SIG-M5 (cell line): Measurements from ENCODE around the gene MYO9A.

Experiments
- DNase-seq: peaks from one replicate; lab custom pipeline; 2025; lab: John Stamatoyannopoulos, UW

The MYO9A gene

DNA sequence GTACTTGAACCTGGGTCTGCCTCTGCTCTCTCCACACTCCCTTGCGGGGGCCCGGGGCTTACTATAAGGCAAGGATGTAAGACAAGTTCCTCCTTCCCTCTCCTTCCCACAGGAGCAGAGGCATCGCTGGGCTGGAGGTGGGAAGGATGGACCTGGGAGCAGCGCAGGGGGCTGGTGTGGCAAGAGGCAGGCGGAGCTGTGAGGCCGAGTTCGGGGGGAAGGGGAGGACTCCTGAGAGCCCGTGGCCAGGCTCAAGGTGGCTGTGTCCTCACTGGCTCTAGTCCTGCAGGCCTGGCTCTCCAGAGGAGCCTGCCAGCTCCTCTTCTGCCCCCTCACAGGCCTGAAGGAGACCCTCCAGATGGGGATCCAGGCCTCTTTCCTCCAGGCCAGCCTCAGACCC, 308.6 kb downstream of the MYO9A start:
- DNase-seq = no peak

DNA sequence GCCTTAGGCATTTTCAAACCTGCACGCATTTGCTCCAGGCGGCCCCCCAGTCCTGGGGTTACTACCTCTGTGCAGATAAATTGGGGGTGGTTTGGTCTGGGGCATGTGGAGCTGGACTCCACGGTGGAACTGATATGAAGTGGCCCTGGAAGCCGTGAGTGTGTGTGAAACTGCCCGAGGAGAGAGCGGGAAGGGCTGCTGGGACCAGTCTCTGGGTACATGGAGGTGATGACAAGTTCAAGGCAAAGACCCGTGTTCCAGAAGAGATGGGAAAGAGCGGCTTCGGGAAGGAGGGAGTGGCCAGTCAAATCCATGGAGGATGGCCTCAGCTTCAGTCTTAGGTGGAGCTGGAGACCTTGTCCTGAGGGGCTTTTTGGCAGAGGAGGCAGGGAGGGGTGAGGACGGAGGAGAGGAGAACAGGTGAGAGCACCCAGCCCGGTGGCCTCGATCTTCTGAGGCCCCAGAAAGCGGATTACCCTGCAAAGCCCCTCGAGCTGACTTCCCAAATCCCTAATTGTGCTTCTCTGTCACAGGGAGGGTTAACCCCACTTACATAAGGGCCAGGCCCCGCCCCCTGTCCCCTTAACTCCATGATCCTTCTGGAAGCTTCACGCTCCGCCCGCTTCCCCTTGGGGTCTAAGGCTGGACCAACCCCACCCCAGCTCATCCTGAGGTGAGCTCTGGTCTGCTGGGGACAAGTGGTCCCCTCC, 309.5 kb downstream of the MYO9A start:
- no peak for DNase-seq

DNA sequence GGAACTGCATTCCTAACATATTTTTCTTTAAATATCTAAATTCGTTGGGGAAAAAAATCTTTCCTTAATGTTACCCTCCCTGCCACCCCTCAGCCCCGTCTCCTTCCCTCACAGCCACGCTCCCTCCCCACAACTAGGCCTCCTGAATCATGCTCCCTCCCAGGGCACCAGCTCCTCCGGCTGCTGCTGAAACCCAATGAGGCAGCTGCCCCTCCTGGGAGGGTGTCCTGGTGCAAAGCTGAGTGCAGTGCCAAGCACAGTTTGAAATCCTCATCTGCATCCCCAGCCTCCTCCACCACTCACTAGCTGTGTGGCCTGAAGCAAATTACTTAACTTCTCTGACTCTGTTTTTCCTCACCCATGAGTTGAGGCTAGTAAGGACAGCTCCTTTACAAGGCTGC, 310.3 kb downstream of the MYO9A start:
- DNase-seq = no peak

DNA sequence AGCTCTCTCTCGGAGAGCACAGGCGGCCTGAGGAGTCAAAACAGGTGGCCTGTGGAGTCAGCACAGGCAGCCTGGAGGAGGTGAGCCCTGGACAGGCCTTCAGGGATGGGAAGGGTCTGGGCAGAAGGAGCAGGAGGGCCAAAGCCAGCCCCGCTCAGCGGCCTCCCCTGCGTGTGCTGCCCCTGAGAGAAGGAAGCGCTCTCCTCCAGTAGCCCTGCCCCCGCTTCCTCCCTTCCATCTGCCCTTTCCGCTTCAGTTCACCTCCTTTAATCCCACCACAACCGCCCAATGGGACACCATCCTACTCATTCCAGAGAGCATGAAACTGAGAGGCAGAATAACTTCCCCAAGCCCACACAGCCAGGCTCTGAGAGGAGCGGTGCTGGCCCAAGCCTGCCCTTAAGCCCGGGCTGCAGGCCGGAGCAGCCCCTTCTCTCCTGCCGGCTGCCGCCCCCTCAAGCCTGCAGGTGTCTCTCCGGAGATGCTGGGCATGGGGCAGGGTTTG, 310.8 kb downstream of the MYO9A start:
- DNase-seq = no peak

DNA sequence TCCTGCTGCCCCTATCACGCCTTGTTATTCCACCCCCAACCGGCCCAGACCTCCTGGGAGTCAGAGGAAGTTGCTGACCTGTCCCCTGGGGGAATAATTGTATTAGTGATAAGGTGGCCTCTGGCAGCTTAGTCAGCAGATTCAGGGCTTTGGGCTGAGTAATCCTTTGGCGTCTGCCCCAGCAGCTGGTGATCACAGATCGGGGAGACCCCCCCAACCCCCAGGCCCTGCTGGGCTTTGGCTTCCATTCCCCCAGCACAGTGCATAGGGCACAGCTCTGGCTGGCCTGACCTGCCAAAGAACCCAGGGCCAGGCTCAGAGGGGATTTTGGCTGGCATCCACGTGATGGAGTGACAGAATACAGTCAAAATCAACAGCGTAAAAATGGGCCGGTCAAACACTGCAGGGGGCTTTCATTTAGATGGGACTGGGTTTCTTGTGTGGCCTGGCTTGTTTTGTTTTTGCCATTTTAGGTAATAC, 311.5 kb downstream of the MYO9A start:
- DNase-seq = no peak

DNA sequence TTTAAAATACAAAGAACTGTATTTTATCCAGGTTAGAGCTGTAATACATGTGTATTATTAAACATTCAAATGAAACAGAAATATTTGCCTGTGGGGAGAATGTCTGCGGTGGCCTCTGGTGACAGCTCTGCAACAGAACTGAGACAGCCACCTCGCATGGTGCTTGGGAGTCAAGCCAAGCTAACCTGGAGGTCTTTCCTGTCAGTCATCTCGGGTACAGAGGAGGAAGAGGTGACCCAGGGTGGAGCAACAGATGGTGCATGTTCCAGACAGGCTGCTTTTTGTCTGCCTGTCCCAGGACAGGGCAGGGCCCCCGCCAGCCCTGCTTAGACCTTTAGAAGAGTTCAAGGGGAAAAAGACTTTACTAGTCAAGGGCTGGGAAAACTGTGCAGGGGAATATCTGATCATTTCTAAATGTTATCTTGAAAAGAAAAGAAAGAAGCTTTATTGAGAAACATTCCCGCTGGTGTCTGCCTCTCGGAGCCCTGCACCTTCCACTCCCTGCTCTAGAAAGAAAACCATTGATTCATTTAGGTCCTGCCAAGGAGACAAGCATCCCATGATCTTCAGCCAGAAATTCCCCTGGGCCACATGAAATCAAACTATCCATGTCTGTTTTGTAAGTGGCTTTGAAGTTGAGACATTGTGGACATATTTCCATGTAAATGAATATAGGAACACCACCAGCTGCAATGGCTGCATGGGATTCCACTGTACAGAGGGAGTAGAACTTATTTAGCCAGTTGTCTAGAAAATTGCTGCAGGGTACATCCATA, 313.1 kb downstream of the MYO9A start:
- DNase-seq = no peak

DNA sequence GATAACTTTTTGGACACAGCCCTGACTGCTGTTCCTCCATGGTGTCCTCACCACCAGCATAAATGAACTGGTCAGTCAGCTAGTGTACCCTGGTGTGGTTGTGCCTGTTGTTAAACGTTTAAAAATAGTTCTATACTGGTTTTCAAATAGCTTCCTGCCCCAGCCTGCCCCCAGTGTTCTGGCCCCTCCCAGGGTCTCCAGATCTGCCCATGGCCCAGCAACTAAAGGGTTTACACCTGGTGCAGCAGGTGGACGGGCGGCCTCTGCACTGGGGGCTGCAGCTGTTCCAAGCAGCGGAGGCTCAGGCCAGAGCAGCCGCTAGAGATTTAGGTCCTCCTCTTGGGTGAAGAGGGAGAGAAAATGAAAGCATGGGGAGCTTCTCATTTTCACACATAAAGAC, 313.7 kb downstream of the MYO9A start:
- no peak for DNase-seq

DNA sequence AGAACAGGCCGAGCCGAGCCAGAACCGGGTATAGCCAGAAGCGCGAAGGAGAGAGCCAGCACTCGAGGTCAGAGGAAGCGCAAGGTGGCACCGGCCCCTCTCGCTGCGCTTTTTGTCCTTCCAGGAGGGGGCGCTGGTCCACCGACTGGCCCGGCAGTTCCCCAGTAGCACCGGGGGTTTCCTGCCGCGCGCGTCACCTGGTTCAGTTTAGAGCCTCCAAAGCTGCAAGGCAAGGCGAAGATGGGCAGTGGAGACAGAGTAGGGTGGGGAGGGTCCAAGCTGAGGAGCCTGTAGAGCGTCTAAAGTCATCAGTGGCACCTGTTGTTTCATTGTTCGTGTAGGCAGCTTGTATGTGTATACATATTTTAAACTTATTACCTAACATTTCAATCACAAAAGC, 315.2 kb downstream of the MYO9A start:
- DNase-seq = no peak

DNA sequence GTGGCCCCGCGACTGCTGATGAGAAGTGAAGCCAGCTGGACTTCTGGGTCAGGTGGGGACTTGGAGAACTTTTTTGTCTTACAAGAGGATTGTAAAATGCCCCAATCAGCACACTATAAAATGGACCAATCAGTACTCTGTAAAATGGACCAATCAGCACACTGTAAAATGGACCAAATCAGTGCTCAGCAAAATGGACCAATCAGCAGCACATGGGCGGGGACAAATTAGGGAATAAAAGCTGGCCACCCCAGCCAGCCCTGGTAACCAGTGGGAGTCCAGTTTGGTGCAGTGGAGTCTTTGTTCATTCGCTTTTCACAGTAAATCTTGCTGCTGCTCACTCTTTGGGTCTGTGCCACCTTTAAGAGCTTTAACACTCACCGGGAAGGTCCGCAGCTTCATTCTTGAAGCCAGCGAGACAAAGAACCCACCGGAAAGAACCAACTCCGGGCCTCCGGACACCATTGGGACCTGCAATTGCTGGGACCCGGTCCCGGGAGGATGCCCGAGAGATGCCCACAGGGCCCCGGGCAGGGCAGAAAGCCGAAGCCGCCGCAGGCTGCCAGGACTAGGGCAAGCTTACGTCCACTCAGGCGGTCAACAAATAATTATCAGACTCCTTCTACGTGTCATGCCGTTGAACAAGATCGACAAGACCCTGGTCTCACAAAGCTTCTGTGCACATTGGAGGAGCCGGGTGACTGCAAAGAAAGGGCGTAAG, 315.9 kb downstream of the MYO9A start:
- DNase-seq = no peak

DNA sequence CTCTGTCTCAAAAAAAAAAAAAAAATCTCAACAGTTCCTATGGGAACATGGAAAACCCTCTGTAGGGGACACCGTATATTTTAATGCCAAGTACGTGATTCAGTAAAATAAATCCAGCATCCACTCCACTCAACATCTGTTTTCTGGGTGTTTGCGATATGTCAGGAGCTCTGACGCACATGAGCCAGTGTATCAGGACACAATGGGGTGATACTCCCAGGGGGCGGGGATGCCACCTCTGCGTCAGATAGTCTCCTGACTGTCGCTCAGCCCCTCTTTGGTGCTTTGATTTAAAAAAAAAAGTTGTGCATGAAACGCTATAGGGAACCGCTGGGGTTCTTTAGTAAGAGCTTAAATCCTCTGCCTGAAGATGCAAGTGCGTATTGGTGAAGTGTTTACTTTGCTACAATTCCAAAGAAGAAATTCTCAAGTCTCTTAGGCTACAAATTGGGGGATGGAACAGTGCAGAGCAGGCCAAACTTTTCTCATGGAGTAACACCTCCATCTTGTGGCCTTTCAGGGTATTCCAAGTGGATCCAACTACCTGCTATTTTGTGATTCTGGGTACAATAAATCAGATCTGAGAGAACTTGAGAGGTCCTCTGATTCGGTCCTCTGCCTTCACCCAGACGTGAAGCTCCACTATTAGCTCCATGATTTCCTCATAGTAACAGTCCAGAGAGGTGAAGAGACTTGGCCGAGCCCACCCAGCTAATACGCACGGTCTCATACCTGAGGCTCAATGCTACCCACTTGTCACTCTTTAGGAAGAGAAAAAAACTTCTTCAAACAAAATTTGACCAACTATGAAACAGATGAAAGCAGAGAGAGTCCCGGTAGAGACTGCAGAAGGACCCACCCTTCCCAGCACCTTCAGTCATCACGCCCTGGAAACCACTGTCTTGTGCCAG, 316.9 kb downstream of the MYO9A start:
- no peak for DNase-seq

DNA sequence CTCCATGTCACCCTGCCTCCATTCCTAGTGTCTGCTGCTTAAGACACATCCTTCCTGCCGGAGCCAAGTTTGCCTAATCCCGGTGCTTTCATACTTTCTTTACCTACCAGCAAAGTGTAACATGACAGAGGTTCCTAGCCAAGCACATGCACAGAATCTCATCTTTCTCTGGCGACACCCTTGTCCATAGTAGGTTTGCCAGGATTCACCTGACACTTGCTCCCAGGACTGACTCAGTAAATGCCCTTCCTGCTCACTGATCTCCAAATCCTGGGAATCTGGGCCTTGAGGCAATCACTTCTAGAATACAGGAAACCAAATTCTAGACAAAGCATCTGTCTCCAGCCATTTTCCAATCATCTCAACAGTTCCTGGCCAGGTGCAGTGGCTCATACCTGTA, 317.8 kb downstream of the MYO9A start:
- DNase-seq = no peak

DNA sequence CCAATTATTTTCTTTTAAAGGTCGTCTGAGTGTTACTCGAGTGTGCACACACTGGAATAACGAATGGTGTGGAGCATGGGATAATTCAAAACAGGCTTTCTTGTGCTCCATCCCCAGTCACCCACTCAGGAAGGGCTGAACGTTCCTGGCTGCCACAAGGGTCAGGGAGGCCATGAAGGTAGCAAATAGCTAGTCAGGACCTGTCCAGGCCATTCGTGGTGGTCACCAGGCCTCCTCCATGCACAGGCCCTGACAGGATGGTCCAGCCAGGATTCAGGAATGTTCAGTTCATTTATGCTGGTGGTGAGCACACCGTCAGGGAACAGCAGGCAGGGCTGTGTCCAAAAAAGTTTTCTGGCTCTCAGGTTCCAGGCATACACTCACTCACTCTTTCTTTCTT, 319.3 kb downstream of the MYO9A start:
- no peak for DNase-seq

DNA sequence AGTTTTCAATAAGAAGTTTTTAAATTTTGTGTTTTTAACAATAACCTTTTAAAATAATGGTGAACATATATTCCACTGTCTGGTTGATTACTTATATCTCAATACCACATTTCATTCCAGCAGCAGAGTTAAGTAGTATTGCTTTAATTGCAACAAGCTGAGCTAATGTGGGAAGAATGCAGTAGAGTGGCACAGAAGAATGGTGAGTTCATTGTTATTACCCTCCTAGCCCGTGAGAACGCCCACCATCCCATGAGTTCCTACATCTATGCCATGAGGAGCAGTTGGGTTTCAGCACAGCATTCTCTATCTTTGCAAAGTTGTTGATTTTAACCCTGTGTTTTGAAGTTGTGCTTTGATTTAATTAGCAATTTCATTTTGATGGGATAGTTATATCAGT, 325.4 kb downstream of the MYO9A start:
- DNase-seq = no peak

DNA sequence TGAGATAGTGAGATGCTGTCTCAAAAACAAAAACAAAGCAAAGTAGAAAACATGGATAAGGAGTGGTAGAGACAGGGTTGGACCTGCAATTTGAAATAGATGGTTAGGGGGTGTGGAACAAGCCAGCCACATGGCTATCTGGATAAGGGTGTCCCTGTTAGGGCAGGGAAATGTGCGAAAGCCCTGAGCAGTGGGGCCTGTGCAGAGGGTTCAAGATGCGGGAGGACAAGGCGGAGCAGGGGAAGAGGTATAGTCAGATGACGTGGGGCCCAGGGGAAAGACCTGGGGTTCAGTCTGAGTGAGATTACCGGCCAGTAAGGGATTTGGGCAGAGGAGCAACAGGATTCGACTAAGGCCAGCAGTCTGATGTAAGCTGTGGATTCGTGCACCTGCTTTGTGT, 326.0 kb downstream of the MYO9A start:
- no peak for DNase-seq

DNA sequence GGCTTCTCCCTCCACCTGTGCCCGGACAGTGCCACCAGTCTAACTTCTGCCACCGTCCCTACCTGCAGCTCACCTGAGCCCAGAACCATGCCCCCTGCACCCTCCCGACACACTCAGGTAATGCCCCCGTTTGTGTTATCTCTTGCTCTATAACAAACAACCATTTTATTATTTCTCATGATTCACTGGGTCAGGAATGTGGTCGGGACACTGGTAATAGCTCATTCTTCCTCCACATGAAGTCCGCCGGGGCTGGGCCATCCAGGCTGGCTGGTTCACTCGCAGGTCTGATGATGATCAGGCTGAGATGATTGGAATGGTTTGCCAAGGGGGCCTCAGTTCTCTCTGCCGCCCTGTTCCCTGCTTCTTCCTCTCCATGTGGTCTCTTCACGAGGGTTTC, 327.9 kb downstream of the MYO9A start:
- DNase-seq = no peak

DNA sequence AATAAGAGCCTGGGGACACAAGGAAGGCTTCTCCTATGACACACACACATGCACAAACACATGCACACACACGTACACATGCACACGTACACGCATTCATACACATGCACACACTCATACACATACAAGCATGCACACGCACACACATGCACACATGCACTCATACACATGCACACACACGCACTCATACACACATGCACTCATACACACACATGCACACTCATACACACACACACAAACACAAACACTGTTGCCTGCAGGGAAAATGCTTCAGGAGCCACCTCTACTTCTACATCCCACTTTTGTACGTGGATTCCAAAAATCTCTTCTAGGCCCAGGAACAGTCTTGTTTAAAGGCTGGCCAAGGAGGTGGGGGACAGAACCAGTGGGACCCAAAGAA, 328.3 kb downstream of the MYO9A start:
- DNase-seq = no peak

DNA sequence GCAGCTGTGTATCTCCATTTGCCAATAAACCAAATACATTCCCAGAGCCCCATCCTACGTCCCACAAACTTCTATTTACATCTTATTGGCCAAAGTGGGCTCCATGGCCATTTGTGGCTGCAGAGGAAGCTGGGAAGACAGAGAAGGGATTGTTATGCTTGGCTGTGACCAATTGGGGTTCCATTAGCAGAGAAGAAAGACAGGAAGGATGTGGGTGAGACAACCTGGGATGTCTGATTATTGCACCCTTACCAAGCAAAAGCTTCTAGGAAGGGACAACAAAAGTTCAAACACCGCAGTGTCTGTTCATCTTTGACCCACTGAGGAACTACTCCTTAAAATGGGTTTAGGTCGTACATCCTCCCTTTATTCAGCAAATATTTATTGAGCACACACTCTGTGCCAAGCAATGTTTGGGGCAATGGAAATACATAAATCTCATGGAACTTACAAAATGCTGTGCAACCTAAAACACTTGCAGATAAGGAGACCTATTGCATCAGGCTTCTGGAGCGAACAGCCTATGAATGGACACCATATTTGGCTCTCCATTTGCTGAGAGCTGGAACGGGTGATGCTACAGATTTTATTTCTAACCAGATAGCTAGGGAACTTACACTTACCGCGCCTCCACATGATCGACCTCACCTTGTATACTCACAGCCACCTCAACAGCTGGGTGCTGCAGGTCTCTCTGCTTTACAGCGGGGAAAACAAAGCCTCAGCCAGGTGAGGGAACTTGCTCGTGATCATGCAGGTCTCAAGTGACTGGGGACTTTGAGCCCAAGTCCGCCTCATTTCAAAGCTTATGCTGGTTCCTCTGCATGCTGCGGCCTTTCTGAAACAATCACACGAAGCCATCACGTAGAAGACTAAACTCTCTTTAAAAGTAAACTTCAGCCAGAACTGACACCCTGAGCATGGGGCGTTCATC, 329.0 kb downstream of the MYO9A start:
- DNase-seq = no peak

DNA sequence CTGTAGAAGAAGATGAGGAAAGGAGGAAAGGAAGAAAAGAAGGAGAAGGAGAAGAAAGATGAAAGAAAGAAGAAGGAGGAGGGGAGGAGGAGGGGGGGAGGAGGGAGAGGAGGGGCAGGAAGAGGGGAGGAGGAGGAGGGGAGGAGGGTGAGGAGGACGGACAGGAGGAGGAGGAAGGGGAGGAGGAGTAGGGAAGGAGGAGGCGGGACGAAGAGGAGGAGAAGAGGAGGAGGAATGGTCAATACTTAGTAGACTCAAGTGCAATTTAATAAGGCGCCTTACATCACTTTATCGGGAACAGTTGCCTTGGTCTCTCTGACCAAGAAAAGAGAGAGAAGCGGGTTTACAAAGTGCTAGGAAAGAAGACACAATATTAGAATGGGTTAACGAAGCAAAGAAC, 331.3 kb downstream of the MYO9A start:
- no peak for DNase-seq

DNA sequence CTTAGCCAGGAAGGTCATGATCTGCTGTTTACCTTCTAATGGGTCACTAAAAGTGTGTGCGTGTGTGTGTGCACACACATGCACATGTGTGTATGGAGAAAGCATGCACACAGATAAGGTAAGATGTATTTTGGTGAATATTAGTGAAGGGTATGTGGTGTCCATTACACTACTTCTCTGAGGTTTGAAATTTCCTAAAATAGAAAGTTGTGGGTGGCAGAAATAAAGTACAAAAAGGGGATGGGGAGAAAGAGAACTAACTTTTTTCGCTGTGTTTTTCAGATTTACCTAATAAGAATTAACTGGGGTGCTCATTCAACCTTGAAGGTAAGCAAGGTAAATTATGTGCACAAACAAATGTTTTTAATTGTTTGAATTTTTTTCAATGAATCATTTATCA, 332.0 kb downstream of the MYO9A start:
- DNase-seq = no peak

DNA sequence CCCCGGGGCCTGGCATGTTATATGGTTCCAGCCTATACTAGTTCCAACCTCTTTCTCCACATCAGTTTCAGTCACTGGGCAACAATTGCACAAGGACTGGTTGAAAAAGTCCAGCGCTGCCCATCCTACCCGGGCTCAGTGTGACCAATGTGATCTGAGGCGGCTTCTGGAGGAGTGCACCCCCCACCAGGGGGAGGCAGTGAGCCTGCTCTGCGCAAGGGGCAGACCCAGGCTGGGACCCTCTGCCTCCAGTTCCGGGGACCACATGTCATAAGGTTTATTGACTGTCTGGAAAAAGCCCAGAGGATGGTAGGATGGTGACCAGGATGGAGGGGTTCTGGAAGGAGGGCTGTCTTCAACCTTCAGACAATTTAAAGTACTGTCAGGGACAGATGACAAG, 333.2 kb downstream of the MYO9A start:
- DNase-seq = no peak
